Left kidney (tissue), 2 donors: ENCODE measurements around the gene GPC5. TPM values are rescaled to one million over a fixed set of nuclear protein-coding genes. Genes with fewer than 3 reads are reported as not detected.

Experiments used
- DNase-seq: peaks from one replicate; pipeline ENCODE4 v3.0.0-alpha.2; 2013
- polyA plus RNA-seq: library from polyadenylated mRNA; unstranded; fragments of 120-200 nt; gene quantifications from one replicate; pipeline ENCODE4 v1.2.1, GENCODE V29; 2013; ENCODE audit not compliant: insufficient read length

Gene GPC5
- polyA plus RNA-seq, 1 donor: 5.1 TPM

DNA sequence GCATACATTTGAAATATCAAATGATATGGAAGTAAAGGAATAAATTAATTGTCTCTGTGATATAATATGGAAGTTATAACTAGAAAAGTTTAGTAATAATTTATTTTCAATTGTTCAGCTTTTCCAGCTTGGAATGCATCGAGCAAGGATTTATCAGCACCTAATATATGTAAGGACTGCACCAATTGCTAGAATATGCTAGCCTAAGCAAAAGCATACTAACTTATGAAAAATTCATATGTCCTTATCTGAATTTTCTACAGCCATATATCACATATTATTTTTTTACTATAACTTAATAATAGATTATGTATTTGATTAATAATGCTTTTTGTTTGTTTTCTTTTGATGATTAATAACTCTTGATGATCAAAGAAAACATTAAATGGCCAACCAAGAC, 979.0 kb downstream of the GPC5 start:
- no peak for DNase-seq

DNA sequence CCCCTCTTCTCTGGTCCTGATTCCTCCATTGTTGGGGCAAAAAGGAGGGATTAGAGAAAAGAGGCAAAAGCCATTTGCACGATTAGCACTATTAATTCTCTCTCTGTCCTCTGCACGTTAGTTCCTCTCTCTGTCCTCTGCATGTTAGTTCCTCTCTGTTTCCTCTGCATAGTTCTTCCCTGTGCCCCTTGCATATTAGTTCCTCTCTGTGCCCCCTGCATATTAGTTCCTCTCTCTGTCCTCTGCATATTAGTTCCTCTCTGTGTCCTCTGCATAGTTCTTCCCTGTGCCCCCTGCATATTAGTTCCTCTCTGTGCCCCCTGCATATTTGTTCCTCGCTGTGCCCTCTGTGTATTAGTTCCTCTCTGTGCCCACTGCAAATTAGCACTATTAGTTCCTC, 981.0 kb downstream of the GPC5 start:
- DNase-seq: no peak

GRCh38 chr13:92384410-92384809, 986.0 kb downstream of the GPC5 start:
- DNase-seq: no peak

GRCh38 chr13:92387245-92387644, 988.8 kb downstream of the GPC5 start:
- no peak for DNase-seq

DNA sequence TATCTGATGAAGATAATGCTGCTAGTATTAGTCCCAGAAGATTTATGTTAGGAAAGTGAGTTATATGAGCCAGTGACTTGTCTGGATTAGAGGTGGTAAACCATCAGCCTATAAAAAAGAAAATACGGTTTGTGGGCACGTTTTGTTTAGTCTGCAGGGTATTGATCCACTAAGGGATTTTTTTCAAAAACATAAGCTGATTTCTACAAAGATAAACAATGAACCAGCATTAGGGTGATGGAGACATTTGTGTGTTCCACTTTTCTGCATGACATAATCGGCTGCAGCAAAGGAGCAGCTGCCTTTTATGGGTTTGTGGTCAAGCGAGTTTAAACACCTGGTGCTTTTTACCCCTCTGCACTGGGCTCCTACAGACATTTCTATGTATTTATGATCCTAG, 991.8 kb downstream of the GPC5 start:
- peak; percentile 13 for DNase-seq

DNA sequence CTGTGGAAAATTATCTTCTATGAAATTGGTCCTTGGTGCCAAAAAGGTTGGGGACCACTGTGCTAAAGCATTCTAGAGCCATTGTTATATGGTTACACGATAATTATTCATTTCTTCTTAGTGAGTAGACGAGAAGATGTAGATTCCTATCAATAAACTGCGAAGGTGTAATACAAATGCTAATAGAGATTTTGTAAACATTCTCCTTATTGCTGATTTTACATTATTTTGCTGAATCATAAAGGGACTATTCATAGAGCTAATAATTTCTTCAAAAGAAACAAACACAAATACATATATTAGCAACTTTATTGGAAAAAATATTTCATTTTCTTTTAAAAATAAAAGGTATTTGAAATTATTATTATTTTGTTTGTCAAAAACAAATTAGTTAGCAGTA, 1005.2 kb downstream of the GPC5 start:
- no peak for DNase-seq

DNA sequence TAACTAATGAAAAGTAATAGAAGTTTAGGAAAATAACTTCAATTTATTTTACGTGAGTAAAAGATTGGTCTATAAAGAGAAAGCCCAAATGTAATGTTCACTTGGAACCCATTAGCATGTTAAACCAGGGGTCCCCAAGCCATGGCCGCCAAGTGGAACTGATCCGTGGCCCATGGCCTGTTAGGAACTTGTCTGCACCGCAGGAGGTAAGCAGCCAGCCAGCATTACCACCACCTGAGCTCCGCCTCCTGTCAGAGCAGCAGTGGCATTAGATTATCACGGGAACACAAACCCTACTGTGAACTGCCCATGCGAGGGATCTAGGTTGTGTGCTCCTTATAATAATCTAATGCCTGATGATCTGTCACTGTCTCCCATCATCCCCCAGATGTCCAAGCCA, 1009.4 kb downstream of the GPC5 start:
- DNase-seq: no peak

DNA sequence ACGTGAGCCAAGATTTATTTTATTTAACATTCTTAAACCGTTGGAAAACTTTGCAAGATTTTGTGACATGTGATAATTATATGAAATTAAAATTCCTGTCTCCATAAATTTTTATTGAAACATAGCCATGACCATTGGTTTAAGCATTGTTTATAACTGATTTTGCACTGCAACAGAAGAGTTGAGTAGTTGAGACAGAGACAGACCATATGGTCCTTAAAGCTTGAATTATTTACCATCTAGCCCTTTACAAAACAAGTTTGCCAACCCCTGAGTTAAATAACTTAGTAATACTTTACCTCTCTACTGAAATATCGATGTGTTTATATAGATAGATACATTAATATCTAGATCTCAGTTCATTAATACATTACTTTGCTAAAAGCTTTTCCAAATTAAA, 1014.1 kb downstream of the GPC5 start:
- no peak for DNase-seq

DNA sequence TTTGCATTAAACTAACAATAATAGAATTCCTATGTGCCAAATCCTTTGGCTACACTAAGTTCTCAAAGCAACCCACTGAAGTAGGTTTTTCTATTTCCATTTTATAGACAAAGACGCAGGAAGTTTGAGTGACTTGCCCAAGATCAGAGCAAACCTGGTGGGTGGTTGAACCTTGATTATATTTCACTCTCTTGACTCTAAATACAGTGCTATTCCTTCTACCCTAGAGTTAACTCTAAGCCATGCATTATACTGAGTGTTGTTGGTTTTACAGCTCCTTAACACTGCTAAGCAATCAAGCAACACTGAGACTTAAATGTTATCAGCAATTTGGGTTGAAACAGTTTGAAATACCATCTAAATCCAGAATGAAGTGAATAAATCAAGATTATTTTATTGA, 1014.6 kb downstream of the GPC5 start:
- no peak for DNase-seq

DNA sequence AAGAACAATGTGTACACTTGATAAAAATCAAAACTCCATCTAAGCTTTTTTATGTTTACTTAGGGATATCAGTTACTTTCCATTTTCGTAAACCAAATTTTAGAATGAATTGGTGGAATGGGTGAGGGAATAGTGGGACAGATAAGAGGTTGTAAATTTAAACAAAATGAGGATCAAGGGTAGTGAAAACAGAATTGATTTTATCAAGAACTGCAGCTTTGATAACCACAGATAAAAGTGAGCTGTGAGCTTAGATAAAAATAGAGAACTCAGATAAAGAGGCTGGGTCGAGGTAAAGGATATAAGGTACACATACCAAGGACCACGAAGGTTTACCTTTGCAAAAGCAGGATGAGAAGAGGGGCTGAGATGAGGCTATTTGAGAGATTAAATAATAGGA, 1015.0 kb downstream of the GPC5 start:
- no peak for DNase-seq

DNA sequence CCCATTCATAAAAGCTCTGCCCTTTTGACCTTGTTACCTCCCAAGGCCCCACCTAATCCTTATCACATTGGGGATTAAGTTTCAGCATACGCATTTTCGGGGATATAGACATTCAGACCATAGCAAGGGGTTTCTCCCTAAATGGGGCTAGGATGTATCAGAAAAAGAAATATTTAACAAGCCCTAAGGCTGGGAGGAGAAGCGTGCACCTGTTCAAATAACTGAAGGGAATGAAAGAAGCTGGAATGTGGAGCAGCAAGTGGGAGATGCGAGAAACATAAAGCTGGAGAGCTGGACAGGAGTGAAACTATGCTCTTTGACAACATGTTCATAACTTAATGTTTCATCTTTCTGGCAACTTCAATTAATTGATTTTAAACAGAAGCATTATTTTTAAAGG, 1016.4 kb downstream of the GPC5 start:
- DNase-seq: no peak

DNA sequence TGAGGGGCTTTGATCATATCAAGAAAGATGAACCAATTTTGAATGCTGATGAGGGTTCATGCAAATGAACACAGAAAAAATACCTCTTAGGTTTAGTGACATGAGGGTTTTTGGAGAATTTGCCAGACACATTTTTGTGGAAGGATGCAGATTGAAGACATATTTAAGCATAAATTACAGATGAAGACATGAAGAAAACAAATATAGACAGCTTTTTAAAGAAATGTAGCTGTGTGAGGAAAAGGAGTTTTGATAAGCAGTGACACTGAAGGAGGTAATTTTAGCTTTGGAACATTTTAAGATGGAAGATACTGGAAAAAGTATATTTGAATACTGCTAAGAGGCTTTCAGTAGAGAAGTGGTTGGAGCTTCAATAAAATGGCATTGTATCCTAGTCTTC, 1017.4 kb downstream of the GPC5 start:
- DNase-seq: no peak

GRCh38 chr13:92418818-92419412, 1020.5 kb downstream of the GPC5 start:
- DNase-seq: no peak

DNA sequence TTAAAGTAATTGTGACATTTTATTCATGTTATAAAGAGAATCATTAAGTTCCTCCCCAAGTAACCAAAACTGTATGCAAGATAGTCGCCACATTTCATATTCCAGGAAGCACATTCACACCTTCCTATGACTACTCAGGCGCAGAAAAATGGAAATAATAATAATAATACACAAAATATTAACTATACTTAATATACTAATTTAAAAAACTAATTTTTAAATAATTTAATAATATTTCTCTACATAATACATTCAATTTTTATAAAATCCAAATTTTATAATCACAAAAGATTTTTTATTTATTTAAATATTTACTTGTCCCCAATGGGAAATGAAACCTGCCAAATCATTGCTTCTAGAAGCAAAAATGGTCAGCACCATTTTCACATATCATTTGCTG, 1030.8 kb downstream of the GPC5 start:
- DNase-seq: no peak

DNA sequence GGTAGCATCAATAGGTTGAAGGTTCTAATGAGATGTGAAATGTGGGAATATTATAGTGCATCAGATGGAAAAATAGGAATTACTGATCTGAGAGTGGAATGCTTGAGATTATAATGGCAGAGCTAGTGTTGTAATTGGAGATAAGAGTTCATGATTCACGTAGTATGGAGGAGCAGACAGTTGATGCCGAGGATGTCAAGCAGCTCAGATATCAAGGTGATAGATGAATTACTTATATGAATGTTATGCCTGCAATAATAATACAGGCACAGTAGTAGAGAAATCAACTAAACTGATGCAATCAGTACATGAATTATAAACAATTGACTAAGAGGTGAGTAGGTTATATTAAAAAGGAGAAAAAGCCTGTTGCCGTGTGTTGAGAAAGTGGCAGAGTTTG, 1035.0 kb downstream of the GPC5 start:
- DNase-seq: no peak

- no peak for DNase-seq
Measured at GRCh38 chr13:92433963-92434362, 1035.5 kb downstream of the GPC5 start.

- DNase-seq: no peak
Measured at GRCh38 chr13:92436924-92437323, 1038.5 kb downstream of the GPC5 start.

GRCh38 chr13:92444244-92444643, 1045.8 kb downstream of the GPC5 start:
- DNase-seq: no peak

DNA sequence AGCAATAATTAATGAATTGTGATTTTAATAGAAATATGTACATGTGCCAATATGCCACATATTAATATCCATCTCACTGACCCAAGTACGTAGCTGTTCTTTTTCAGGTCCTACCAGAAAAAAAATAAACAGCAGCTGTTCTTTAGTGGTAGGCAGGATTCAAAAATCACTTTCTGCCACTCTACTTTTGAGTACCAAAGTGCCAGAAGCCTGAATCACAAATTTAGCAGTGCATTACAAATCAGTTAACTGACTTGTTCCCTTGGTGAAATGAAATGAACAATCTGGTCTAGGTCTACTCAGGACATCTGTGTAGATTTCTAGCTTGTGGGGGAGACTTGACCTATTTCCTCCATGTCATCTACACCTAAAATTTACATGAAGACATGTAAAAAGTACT, 1052.6 kb downstream of the GPC5 start:
- no peak for DNase-seq

GRCh38 chr13:92452840-92453239, 1054.4 kb downstream of the GPC5 start:
- no peak for DNase-seq

DNA sequence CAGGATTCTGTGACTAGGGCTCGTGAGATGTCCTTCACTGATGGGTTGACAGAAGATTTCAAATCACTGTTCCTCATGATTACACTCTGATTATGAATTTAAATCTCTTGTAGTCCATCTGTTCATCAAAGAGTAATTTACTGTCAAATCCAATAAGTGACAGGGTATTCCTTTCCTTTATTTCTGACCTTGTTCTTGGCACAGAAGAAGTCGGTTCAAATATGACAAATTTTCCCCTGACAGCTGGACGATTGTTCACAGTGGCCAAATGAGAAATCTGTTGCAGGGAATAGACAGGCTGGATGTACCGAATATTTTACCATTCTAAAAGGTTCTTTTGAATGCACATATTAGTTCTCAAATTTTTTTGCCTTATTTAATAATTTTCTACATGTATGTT, 1060.9 kb downstream of the GPC5 start:
- DNase-seq: no peak

GRCh38 chr13:92460479-92460878, 1062.1 kb downstream of the GPC5 start:
- DNase-seq: no peak

GRCh38 chr13:92461402-92461801, 1063.0 kb downstream of the GPC5 start:
- DNase-seq: no peak

GRCh38 chr13:92461831-92462230, 1063.4 kb downstream of the GPC5 start:
- no peak for DNase-seq

GRCh38 chr13:92463134-92463533, 1064.7 kb downstream of the GPC5 start:
- DNase-seq: no peak
